Body of pancreas (tissue), 4 donors: ENCODE data around the gene STK31.
"Not testable (repeated sequence)": the region's sequence is repeated elsewhere in the genome, so short reads cannot be mapped to it uniquely, and the experiment has no call there.

Source experiments
- POLR2A ChIP-seq, 3 donors: fragments of 450-650 bp; IDR thresholded peaks; one replicate each; pipeline ENCODE4 v1.6.1; 2016; ENCODE audit warnings: antibody characterized with exemption in 3 of 3, mild to moderate bottlenecking in 2 of 3
- TF ChIP-seq, protein P1 (sequence below), 7 experiments: fragments of 450-650 bp in 4 of 7; fragments of 200-600 bp in 3 of 7; sonication (generic) in 3 of 7; IDR thresholded peaks; one replicate each; pipeline ENCODE4 v1.5.1; 2016 to 2019; ENCODE audit warnings: antibody characterized with exemption in 7 of 7

DNA sequence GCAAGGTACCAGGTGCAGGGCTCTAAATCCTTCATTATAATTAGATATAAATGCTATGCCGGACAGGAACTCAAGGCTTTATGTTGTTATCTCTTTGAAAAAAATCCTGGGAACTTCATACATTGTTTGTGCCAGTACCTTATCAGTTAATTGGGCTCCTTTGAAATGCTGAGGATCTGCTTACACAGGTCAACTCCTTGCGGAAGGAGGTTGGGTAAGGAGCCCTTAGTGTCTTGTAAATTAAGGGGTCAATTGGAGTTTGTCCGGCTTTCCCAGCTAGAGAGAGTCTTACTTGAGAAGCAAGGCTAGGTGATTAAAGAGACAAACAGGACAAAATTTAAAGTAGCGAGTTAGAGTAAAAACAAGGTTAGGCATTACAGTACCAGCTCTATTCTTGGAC lies 14.1 kb downstream of the STK31 start:
- TF ChIP-seq, protein P1, sequence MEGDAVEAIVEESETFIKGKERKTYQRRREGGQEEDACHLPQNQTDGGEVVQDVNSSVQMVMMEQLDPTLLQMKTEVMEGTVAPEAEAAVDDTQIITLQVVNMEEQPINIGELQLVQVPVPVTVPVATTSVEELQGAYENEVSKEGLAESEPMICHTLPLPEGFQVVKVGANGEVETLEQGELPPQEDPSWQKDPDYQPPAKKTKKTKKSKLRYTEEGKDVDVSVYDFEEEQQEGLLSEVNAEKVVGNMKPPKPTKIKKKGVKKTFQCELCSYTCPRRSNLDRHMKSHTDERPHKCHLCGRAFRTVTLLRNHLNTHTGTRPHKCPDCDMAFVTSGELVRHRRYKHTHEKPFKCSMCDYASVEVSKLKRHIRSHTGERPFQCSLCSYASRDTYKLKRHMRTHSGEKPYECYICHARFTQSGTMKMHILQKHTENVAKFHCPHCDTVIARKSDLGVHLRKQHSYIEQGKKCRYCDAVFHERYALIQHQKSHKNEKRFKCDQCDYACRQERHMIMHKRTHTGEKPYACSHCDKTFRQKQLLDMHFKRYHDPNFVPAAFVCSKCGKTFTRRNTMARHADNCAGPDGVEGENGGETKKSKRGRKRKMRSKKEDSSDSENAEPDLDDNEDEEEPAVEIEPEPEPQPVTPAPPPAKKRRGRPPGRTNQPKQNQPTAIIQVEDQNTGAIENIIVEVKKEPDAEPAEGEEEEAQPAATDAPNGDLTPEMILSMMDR (IDR thresholded peaks at IDR 0.05): not testable (repeated sequence)
- TF ChIP-seq POLR2A (IDR thresholded peaks at IDR 0.05): not testable (repeated sequence)
